IPS-NIHi11 (cell line): ENCODE data around the gene TNKS2.
"Not testable (repeated sequence)": the region's sequence is repeated elsewhere in the genome, so short reads cannot be mapped to it uniquely, and the experiment has no call there.

Source experiments
- DNase-seq: peaks from one replicate; pipeline ENCODE4 v3.0.0; 2012; ENCODE audit warnings: mixed read lengths, low spot score

TNKS2 gene

DNA sequence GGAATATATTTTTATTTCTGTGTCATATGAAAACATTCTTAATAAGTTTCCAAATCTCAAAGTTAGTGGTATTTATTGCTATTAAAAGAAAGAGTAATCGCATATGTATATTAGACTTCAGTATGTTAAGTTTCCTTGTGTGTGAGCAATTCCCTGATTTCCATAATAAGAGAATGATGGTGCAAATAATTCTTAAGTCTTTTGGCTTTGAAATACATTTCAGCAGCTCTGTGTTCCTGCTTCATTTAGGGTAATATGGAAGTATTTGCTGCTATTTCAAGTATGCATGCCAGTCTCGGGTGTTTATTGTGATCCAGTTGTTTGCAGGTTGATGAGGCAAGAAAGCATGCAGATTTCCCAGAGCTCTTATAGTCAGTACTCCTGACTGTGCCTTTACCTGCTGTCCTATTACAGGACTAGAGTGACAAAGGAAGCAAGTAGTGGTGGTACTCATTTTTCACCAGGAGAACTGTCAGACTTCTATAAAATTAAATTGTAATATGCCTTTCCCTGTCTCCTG lies 67.4 kb downstream of the TNKS2 start:
- DNase-seq: no peak

DNA sequence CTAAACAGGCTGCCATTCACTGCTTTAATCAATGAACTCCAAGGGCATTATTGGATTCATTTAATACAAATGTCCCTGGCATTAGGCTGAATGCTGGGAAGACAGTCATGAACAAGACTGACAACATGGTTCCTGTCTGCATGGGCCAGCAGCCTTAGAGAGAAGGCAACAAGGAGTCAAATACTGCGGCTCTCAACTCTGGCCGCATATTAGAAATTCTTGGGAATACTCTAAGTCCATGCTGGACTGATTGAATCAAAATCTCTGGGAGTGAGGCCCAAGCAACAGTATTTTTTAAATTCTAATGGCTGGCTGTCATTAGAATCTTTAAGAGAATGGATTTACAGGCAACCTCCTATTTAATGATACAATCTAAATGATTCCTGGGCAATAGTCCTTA lies 76.9 kb downstream of the TNKS2 start:
- no peak for DNase-seq

DNA sequence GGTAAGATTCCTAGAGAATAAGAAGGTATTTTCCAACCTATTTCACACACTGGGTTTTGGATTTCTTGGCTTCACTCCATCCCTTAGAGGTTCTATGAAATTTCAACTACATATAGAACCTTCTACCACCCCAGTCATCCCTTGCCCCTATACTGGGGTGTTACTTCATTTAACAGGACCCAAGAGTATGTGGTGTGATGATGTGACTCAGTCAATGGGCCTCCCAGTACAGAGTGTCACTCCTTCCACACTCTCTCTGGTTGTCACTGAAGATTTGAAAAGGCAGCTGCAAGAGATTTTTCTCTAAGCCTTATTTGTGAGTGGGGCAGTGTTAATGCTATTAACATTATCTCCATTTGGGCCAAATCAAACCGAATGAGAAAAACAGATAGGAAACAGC lies 77.6 kb downstream of the TNKS2 start:
- DNase-seq: no peak

DNA sequence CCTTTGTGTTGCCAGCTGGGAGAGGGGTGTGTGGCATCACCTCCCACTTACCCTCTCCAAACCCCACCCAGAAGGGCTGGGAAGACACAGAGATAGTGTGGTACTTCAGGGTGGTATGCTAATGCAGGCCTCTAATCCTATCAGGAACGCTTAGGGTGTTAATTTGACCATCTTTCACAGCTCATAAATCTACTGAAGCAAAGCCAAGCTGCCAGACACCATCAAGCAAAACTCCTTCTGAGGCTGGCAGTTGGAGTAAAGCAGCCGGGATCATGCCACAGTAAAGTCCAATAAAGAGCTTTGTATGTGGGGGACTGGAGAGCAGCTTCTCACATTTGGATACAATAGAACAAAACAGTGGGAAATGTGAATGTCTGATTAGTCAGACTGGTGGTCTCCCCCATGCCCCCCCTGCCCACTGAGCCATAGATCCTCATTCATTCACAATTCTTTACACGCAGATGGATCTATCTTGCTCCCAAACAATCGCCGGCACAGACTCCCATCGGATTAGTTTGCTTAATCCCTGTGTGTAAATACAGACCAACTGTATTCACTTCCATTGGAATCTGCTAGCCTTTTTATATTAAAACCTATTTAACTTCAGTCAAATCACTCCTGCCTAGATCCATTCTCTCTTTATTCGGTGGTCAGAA lies 81.4 kb downstream of the TNKS2 start:
- no peak for DNase-seq

- DNase-seq: peak; percentile 77
Observed at GRCh38 chr10:91880310-91880709, 82.1 kb downstream of the TNKS2 start.

- DNase-seq: peak; percentile 32
Observed at GRCh38 chr10:91883549-91884444, 85.6 kb downstream of the TNKS2 start.

GRCh38 chr10:91884536-91884935 lies 86.3 kb downstream of the TNKS2 start:
- no peak for DNase-seq

DNA sequence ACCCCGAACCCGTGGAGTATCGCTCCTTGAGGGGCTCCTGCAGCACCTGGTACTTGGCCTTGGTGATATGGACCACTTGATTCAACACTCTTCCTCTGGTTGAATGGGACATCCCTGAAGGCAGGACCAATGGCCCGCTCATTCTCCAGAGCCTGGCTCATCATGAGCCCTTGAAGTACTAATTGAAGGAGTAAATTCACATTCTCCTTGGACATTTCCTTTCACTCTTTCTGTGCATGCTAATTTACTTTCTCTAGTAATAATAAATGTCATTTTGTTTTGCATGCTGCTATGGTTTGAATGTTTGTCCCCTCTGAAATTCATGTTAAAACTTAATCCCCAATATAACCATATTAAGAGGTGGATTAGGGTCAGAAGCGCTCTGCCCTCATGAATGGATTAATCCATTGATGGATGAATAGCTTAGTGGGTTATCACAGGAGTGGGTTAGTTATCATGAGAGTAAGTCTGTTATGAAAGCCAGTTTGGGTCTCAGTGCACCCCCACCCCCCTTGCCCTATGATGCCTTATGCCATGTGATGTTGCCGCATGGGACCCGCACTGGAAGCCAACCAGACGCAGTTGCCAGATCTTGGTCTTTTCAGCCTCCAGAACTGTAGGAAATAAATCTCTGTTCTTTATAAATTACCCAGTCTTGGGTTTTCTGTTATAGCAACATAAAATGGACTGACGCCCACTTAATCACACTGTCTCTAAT lies 87.3 kb downstream of the TNKS2 start:
- DNase-seq: no peak

DNA sequence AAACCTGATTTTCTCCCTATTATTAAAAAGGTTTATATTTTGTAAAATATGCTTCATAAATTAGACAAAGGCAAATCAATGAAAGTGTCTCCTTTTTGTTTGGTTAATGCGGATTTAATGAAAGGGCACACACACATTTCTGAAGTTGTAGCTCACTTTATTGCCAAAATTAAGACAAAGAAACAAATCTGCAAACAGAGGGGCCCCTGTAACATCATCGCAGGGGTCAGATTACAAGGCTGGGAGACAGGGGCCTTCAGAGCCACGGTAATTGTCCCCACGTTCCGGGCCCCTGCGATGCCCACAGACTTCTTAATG lies 88.7 kb downstream of the TNKS2 start:
- no peak for DNase-seq

- DNase-seq: peak; percentile 91
Observed at GRCh38 chr10:91887272-91888076, 89.2 kb downstream of the TNKS2 start.

- DNase-seq: no peak
Observed at GRCh38 chr10:91891125-91892001, 93.1 kb downstream of the TNKS2 start.

DNA sequence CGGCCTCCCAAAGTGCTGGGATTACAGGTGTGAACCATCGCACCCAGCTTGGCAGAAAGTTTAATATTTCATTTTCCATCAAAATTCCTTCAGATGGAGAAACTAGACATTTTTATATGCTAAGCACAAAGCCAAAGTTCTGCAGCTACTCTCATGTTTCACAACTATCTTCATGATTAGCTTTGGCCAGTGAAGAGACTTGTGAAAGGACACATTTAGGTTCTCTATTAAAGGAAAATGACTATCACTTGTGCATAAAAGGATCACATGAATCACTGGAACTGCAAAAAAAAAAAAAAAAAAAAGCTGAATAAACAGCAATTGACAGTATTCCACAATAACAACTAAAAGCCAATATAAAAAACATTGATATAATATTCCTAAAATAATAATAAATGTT lies 94.8 kb downstream of the TNKS2 start:
- no peak for DNase-seq

GRCh38 chr10:91894261-91894685 lies 96.0 kb downstream of the TNKS2 start:
- not testable (repeated sequence) for DNase-seq

- no peak for DNase-seq
Observed at GRCh38 chr10:91896212-91896756, 98.1 kb downstream of the TNKS2 start.

DNA sequence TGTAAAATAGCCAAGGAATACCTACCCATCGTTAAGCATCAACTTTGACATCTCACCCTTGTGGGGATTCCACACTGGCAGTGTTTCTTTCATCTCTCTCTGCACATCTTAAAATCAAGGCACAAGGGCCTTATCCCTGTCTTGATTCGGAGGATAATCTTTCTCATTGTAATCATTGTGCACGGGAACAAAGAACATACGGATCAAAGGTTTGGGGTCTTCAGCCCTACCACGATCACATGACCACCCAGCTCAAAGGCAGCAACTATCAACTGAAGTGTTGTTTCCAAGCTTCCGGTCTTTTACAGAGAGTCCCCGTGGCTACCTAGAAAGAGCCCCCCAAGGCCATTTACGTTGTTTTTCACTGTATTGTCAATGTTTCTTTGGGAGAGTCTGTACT lies 99.2 kb downstream of the TNKS2 start:
- no peak for DNase-seq

- DNase-seq: no peak
Observed at GRCh38 chr10:91901784-91902677, 103.8 kb downstream of the TNKS2 start.

DNA sequence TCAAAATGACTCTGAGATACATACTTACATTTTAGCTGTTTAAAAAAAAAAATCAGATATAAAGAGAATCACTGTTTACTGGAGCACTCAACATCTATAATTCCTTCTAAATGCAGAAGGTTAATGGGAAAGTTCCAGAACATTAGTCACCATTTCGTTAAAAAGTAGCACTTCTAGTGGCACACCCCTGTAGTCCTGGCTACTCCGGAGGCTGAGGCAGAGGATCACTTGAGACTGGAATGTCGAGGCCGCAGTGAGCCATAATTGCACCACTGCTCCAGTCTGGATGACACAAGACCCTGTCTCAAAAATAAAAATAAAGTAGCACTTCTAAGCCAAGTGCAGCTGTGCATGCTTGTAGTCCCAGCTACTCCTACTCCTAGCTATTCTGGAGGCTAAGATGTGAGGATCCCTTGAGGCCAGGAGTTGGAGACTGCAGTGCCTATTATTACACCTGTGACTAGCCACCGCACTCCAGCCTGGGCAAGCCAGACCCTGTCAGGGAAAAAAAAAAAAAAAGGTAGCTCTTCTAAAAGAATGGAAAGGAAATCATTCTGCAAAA lies 108.9 kb downstream of the TNKS2 start:
- no peak for DNase-seq

GRCh38 chr10:91907914-91908336 lies 109.7 kb downstream of the TNKS2 start:
- no peak for DNase-seq
